Pulmonary artery endothelial cell (primary cell): ENCODE data around the gene CGAS. TPM values are rescaled to one million over a fixed set of nuclear protein-coding genes. Genes with fewer than 3 reads are reported as not detected.
"Not testable (repeated sequence)": the region's sequence is repeated elsewhere in the genome, so short reads cannot be mapped to it uniquely, and the experiment has no call there.

Experiments used
- DNase-seq: peaks from one replicate; pipeline ENCODE4 v3.0.0-alpha.2; 2011; ENCODE audit warnings: low read depth, low spot score
- total RNA-seq: library from RNA; depleted of rRNA; stranded (reverse); fragments of >200 nt; gene quantifications from 2 replicates; pipeline ENCODE4 v1.2.3, GENCODE V29; 2014

CGAS gene
- total RNA-seq: 4.8 and 9.6 TPM in 2 replicates

- DNase-seq: no peak
Observed at GRCh38 chr6:73452107-73452461, at the start of gene CGAS. CGAS (minus strand) TSS chr6:73452297; CDS start chr6:73452181, 116 bp downstream.

GRCh38 chr6:73497915-73498314 is 45.8 kb upstream of the CGAS start:
- no peak for DNase-seq

GRCh38 chr6:73491377-73491776 is 39.3 kb upstream of the CGAS start:
- no peak for DNase-seq

GRCh38 chr6:73487473-73487872 is 35.4 kb upstream of the CGAS start:
- no peak for DNase-seq

- DNase-seq: no peak
Observed at GRCh38 chr6:73484438-73484837, 32.3 kb upstream of the CGAS start.

GRCh38 chr6:73481969-73482368 is 29.9 kb upstream of the CGAS start:
- no peak for DNase-seq

- no peak for DNase-seq
Observed at GRCh38 chr6:73477407-73477806, 25.3 kb upstream of the CGAS start.

GRCh38 chr6:73476723-73477122 is 24.6 kb upstream of the CGAS start:
- no peak for DNase-seq

GRCh38 chr6:73471686-73472290 is 19.7 kb upstream of the CGAS start:
- DNase-seq: no peak

- peak; percentile 64 for DNase-seq
Observed at GRCh38 chr6:73461537-73462350, 9.6 kb upstream of the CGAS start, which contains the start of gene MTO1. MTO1 (plus strand) TSS chr6:73461737; CDS start chr6:73461855, 118 bp downstream.

GRCh38 chr6:73460056-73460455 is 8.0 kb upstream of the CGAS start:
- DNase-seq: no peak

GRCh38 chr6:73459474-73459873 is 7.4 kb upstream of the CGAS start:
- DNase-seq: not testable (repeated sequence)

- no peak for DNase-seq
Observed at GRCh38 chr6:73455865-73456629, 4.0 kb upstream of the CGAS start.

GRCh38 chr6:73451223-73452106 is 632 bp downstream of the CGAS start:
- no peak for DNase-seq

- no peak for DNase-seq
Observed at GRCh38 chr6:73443555-73443954, 8.5 kb downstream of the CGAS start.

- DNase-seq: no peak
Observed at GRCh38 chr6:73435236-73435635, 16.9 kb downstream of the CGAS start.

GRCh38 chr6:73421534-73421933 is 30.6 kb downstream of the CGAS start:
- no peak for DNase-seq

- no peak for DNase-seq
Observed at GRCh38 chr6:73418081-73418741, 33.9 kb downstream of the CGAS start.

GRCh38 chr6:73413102-73413501 is 39.0 kb downstream of the CGAS start:
- DNase-seq: no peak

- no peak for DNase-seq
Observed at GRCh38 chr6:73409395-73409794, 42.7 kb downstream of the CGAS start.

GRCh38 chr6:73400656-73401055 is 51.4 kb downstream of the CGAS start:
- no peak for DNase-seq
